ENCODE results near the gene HIVEP3.
A peak's percentile ranks its signal among the peaks of the same experiment; 100 is the strongest.

HIVEP3 gene

DNA sequence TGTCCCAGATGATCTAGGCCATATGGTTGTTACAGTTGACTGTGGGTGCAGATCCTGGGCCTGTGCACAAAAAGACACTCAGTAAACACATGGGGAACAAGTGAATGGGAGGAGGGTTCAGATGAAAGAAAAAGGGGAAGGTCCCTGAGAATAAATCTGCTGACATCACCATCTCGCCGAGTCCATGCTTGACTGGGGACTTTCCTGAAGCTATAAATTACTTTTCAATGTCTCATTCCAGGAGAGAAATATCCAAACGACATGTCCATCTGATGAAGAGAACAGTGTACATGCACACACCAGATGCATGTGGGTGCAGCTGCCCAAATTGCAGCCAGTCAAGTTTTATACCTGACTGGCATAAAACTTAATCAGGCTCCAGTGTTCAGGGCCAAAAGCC, 109.0 kb downstream of the HIVEP3 start:
- Mint-ChIP-seq H3K36me3 (ENCODE audit: low read depth) (no peaks in the 10 kb centered on the region), H3K4me3 (no peak overlapping the region), H3K27me3 (ENCODE audit: low read depth) (no peaks in the 10 kb centered on the region), H3K27ac (no peak overlapping the region), H3K4me1 (ENCODE audit: low read depth) (peaks cover 57% of the 10 kb centered on the region), H3K9me3 (no peaks in the 10 kb centered on the region)
- DNase-seq (ENCODE audit: low spot score), result no peak

DNA sequence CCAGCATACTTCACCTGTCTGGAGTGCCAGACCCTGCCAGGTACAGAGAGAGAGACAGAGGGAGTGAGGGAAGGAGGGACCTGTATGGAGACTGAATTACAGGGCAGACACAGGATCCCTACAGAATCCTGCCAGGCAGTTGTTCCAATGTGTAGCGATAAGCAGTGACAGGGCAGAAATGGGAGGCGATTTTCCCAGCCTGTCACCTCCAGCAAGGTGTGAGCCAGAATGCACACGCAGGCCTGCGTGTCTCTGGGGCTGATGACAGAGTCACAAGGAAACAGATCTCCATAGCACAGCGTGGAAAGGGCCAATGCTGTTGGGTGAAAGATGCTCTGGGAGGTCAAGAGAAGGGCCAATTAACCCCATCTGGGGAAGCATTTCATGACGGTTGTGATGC, 111.3 kb downstream of the HIVEP3 start:
- H3K9me3 Mint-ChIP-seq, result no peaks in the 10 kb centered on the region
- peaks cover 78% of the 10 kb centered on the region for H3K4me1 Mint-ChIP-seq (ENCODE audit: low read depth)
- peak overlapping the region; percentile 91 for H3K27ac Mint-ChIP-seq
- no peaks in the 10 kb centered on the region for H3K27me3 Mint-ChIP-seq (ENCODE audit: low read depth)
- DNase-seq (ENCODE audit: low spot score), result no peak
- peaks cover 5% of the 10 kb centered on the region for H3K36me3 Mint-ChIP-seq (ENCODE audit: low read depth)
- H3K4me3 Mint-ChIP-seq, result peak overlapping the region; percentile 57

DNA sequence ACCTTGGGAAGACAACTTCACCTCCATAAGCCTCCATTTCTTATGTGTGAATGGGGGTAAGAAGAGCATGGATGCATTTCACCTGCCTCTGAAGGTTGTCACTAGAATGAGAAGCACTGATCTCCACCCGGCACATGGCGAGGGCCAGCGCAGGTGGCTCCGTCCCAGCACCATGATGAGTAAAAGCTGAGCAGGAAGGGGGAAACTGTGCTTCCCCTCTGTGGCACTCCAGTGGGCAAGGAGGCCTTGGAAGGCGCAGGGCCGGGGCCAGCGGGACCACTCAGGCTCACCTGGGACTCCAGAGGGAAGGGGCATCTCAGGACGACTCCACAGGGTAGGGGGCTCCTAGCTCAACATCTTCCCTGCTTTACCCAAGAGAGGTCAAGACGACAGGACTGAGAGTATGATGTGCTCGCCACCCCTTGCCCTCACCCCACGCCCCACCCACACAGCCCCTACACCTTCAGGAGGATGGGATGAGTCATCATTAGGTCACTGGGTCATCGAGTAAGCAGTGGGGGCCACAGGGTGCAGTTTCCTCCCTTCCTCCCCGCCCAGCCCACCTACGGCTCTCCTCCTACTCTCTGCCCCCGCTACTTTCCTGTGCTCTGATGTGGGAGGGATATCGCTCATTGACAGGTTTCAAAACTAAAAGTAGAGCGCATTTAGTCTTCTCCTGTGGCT, 112.1 kb downstream of the HIVEP3 start:
- Mint-ChIP-seq H3K36me3 (ENCODE audit: low read depth) (peaks cover 5% of the 10 kb centered on the region), H3K9me3 (no peaks in the 10 kb centered on the region), H3K4me3 (peak overlapping the region; percentile 57), H3K27ac (peak overlapping the region; percentile 91), H3K4me1 (ENCODE audit: low read depth) (peaks cover 75% of the 10 kb centered on the region), H3K27me3 (ENCODE audit: low read depth) (no peaks in the 10 kb centered on the region)
- DNase-seq (ENCODE audit: low spot score), result peak; percentile 76

DNA sequence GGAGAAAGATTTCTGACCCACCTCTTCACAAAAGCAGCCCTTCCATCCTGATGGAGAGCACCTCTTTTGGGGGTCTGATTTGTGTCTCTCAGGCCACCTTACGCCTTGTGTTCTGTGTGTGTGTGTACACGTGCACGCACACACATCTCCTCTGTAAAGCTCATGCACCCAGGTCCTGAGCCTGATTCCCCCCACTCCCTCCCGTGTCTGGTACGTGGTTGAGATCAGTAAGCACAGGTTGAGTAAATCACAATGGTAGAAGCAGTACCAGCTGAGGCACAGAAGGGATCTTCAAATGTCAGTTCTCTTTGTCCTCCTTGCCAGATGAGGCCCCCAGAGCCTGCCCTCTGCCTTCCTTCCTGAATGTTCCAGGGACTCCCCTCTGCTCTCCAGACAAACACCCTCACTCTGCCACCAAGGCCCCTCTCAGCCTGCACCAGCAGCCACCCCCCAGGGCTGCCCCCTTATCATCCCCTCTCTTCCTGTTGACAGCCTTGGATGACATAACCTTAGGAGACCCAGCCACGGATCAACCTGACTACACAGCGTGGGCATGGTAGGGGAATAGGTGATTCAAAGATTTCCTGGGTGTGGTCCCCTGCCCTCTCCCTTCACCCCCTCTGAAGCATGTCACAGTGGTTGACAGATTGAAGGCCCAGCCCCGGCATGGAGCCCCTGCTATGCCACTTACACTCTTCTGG, 112.8 kb downstream of the HIVEP3 start:
- Mint-ChIP-seq H3K36me3 (ENCODE audit: low read depth) (peaks cover 5% of the 10 kb centered on the region), H3K4me3 (peak overlapping the region; percentile 57), H3K27me3 (ENCODE audit: low read depth) (no peaks in the 10 kb centered on the region), H3K27ac (peak overlapping the region; percentile 91), H3K9me3 (no peaks in the 10 kb centered on the region), H3K4me1 (ENCODE audit: low read depth) (peaks cover 71% of the 10 kb centered on the region)
- peak; percentile 49 for DNase-seq (ENCODE audit: low spot score)

DNA sequence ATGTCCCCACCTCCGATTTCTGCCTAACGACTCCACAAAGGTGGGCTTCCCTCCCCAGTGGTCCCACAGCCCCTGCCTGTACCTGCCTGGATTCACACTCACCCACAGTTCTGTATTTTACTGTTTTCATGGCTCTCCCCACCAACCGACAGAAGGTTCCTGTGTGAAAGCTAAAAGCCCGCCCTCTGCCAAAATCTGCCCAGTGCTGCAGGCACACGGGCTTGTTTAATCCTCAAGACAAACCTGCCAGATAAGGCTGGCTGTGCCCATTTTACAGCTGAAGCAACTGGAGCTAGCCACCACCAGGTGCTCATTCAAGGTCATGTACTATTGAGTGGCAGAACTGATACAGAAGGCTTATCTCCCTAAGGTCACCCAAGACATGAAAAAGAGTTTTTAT, 114.5 kb downstream of the HIVEP3 start:
- Mint-ChIP-seq H3K36me3 (ENCODE audit: low read depth) (peaks cover 5% of the 10 kb centered on the region), H3K9me3 (no peaks in the 10 kb centered on the region), H3K4me1 (ENCODE audit: low read depth) (peaks cover 77% of the 10 kb centered on the region), H3K4me3 (peak overlapping the region; percentile 35), H3K27ac (peak overlapping the region; percentile 79), H3K27me3 (ENCODE audit: low read depth) (no peaks in the 10 kb centered on the region)
- no peak for DNase-seq (ENCODE audit: low spot score)

DNA sequence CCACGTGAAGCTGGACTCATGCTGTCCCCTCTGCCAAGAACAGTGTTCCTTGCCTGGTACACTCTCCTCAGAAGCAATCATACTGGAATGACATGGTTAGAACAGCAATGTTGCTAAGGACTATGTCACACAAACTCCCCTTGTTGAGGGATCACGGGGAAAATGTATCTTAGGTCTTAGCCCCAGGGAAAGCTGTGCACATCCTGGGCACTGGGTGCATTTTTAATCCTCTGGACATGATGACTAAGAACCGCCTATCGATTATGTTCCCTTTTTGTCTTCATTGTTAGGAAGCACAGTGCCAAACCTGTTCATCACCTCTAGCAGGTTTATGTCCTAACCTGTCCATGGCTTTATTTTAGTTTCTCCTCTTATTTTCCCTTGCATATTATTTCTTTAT, 115.1 kb downstream of the HIVEP3 start:
- Mint-ChIP-seq H3K4me1 (ENCODE audit: low read depth) (peaks cover 82% of the 10 kb centered on the region), H3K4me3 (peak overlapping the region; percentile 66), H3K27ac (peak overlapping the region; percentile 87), H3K27me3 (ENCODE audit: low read depth) (no peaks in the 10 kb centered on the region), H3K9me3 (no peaks in the 10 kb centered on the region), H3K36me3 (ENCODE audit: low read depth) (peaks cover 5% of the 10 kb centered on the region)
- no peak for DNase-seq (ENCODE audit: low spot score)

DNA sequence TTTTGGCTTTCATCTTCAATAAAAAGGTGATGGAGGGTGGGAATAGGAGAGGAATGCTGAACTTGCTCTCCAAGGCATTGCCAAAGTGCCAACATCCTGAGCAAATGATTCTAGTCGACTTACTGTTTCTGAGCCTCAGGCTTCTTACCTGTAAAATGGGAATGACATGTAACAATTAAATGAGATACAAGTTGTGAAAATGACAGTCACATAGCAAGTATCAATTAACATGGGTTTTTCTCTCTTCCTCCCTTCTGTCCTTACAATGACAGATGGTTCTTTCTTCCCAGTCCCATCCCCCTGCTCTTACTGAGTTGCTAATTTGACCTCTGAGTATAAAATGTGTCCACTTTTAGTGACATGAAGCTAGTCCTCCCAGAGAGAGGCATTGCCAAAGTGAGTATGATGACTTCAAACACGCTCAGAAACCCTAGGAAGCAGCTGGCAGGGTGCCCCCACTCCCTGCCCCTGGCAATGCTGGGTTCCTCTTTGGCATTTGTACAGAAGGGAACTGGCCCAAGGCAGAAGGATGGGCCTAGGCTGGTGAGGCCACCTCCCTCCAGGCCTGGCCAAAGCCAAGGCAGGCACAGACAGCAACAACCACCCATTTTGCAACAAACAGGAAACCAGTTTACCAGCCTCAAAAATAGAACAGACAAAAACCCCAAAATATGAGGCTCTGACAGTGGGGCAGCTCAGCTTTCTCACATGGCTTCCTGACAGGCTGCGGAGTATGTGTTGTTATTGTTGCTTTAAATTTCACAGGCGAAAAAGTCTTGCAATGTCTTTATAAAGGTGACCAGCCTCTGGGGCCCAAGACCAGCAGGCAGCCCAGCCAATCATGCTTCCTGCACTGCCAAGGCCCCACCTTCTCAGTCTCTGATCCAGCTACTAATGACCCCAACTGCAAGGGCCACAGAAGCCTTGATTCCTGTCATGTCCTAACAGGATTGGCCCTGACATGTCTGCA, 115.9 kb downstream of the HIVEP3 start:
- Mint-ChIP-seq H3K36me3 (ENCODE audit: low read depth) (peaks cover 5% of the 10 kb centered on the region), H3K4me1 (ENCODE audit: low read depth) (peaks cover 79% of the 10 kb centered on the region), H3K4me3 (peak overlapping the region; percentile 66), H3K27ac (peak overlapping the region; percentile 87), H3K27me3 (ENCODE audit: low read depth) (no peaks in the 10 kb centered on the region), H3K9me3 (no peaks in the 10 kb centered on the region)
- DNase-seq (ENCODE audit: low spot score), result no peak

DNA sequence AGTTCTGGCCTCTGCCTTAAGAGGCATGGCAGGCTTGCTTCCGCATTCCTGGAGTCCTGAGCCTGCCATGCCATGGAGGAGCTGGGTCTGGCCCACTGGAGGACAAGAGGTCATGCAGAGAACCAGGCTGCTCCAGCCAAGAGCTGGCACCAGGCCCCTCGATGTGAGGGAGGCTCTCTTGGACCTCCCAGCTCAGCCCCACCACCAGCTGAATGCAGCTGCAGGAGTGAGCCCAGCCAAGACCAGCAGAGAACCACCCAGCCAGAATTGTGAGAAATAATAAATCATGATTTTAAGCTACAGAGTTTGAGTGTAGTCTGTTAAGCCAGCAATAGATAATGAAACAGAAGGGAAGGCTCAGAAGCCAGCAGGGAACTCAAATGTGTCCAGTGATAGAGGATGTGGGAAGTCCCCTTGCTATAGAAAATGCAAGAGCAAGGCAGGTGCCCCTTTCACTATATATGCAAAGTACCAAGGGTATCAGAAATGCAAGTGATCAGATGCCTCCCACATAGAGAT, 118.4 kb downstream of the HIVEP3 start:
- peaks cover 56% of the 10 kb centered on the region for H3K4me1 Mint-ChIP-seq (ENCODE audit: low read depth)
- H3K9me3 Mint-ChIP-seq, result no peaks in the 10 kb centered on the region
- H3K4me3 Mint-ChIP-seq, result no peak overlapping the region
- no peaks in the 10 kb centered on the region for H3K27me3 Mint-ChIP-seq (ENCODE audit: low read depth)
- DNase-seq (ENCODE audit: low spot score), result no peak
- H3K27ac Mint-ChIP-seq, result no peak overlapping the region
- peaks cover 5% of the 10 kb centered on the region for H3K36me3 Mint-ChIP-seq (ENCODE audit: low read depth)

DNA sequence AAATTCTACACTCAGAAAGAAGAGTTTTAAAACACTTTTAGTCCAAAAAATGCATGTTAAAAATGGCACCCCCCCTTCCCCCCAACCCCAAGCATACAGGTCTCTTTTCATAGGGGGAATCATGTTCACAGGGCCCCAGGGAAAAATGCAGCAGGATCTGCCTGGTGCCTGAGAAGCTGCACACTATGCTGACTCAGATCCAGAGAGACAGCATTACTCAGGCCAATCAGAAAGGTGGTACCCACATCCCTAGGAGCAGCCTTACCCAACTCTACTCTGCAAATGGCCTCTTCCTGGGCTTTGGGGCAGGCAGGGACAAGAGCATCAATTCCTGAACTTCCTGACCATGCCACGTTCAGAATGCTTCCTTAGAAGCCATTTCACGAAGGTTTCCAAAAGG, 119.0 kb downstream of the HIVEP3 start:
- H3K4me3 Mint-ChIP-seq, result no peak overlapping the region
- peak; percentile 36 for DNase-seq (ENCODE audit: low spot score)
- no peaks in the 10 kb centered on the region for H3K9me3 Mint-ChIP-seq
- peaks cover 5% of the 10 kb centered on the region for H3K36me3 Mint-ChIP-seq (ENCODE audit: low read depth)
- H3K4me1 Mint-ChIP-seq (ENCODE audit: low read depth), result peaks cover 55% of the 10 kb centered on the region
- no peaks in the 10 kb centered on the region for H3K27me3 Mint-ChIP-seq (ENCODE audit: low read depth)
- H3K27ac Mint-ChIP-seq, result no peak overlapping the region

DNA sequence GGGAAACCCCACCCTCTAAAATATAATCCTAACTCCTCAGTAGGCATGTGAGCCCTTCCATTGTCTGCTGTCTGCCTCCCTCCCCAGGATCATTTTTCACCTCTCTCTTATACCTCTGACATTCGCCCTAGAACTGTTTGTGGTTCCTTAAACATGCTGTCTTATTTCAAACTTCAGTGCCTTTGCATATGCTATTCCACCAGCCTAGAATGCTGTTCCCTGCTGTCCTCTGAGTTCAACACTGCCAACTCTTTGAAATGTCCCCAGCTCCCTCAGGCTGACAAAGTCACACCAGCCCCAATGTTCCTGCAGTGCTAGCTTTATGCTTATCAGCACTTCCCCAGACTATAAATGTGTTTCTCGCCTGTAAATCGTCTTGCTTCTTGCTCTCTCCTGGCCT, 119.5 kb downstream of the HIVEP3 start:
- Mint-ChIP-seq H3K4me3 (no peak overlapping the region), H3K9me3 (no peaks in the 10 kb centered on the region), H3K27me3 (ENCODE audit: low read depth) (no peaks in the 10 kb centered on the region), H3K4me1 (ENCODE audit: low read depth) (peaks cover 50% of the 10 kb centered on the region), H3K36me3 (ENCODE audit: low read depth) (peaks cover 5% of the 10 kb centered on the region), H3K27ac (no peak overlapping the region)
- DNase-seq (ENCODE audit: low spot score), result no peak

DNA sequence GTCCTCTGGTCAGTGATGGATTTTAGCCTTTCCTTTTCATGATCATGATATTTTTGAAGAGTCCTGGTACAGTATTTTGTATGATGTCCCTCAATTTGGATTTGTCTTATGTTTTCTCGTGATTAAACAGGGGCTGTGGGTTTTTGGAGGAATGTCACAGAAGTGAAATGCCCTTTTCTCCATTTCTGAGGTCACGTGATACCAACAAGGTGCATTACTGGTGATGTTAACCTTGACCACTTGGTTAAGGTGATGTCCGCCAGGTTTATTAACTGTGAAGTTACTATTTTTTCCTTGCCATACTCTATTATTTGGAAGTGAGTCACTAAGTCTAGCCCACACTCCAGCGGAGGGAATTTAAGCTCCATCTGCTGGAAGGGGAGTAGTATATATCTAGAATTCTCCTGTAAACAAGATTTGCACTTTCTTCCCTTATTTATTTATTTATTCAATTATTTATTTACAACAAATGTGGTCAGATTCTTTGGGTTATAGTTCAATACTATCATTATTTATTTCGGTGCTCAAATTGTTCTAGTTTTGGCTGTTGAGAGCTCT, 123.4 kb downstream of the HIVEP3 start:
- Mint-ChIP-seq H3K9me3 (no peaks in the 10 kb centered on the region), H3K4me3 (no peak overlapping the region), H3K27ac (no peak overlapping the region), H3K27me3 (ENCODE audit: low read depth) (no peaks in the 10 kb centered on the region), H3K36me3 (ENCODE audit: low read depth) (peaks cover 5% of the 10 kb centered on the region), H3K4me1 (ENCODE audit: low read depth) (peaks cover 53% of the 10 kb centered on the region)
- no peak for DNase-seq (ENCODE audit: low spot score)

DNA sequence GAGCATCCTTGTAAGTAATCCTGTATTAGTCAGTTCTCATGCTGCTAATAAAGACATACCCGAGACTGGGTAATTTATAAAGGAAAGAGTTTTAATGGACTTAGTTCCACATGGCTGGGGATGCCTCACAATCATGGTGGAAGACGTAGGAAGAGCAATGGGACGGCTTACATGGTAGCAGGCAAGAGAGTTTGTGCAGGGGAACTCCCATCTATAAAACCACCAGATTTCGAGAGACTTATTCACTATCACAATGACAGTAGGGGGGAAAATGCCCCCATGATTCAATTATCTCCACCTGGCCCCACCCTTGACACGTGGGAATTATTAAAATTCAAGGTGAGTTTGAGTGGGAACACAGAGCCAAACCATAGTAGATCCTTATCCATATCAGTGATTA, 124.7 kb downstream of the HIVEP3 start:
- Mint-ChIP-seq H3K36me3 (ENCODE audit: low read depth) (peaks cover 9% of the 10 kb centered on the region), H3K4me1 (ENCODE audit: low read depth) (peaks cover 49% of the 10 kb centered on the region), H3K27ac (no peak overlapping the region), H3K9me3 (no peaks in the 10 kb centered on the region), H3K27me3 (ENCODE audit: low read depth) (no peaks in the 10 kb centered on the region), H3K4me3 (no peak overlapping the region)
- DNase-seq (ENCODE audit: low spot score), result no peak

DNA sequence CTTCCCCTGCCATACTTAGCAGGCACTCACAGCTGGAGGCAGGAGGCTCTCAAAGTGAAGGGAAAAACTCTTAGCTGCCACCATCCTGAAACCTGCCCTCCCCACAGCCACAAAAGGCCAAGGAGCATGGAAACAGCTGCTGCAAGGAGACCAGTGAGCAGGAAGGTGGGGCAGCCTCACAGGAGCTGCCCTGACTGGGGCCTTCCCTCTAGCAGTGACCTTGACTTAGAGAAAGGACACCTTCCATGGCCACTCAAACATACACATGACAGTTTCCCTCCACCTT, 126.3 kb downstream of the HIVEP3 start:
- peaks cover 47% of the 10 kb centered on the region for H3K4me1 Mint-ChIP-seq (ENCODE audit: low read depth)
- no peaks in the 10 kb centered on the region for H3K27me3 Mint-ChIP-seq (ENCODE audit: low read depth)
- H3K9me3 Mint-ChIP-seq, result no peaks in the 10 kb centered on the region
- peak overlapping the region; percentile 92 for H3K27ac Mint-ChIP-seq
- H3K4me3 Mint-ChIP-seq, result peak overlapping the region; percentile 72
- DNase-seq (ENCODE audit: low spot score), result no peak
- H3K36me3 Mint-ChIP-seq (ENCODE audit: low read depth), result peaks cover 9% of the 10 kb centered on the region

Data from T-helper 2 cell treated with Interferon-gamma antibody and Interleukin-4, amounts not matched to agents 5 μg/mL and 100 μg/mL, for 36 hours (primary cell).